ENCODE measurements around the gene ACTG1.

ACTG1 gene

GRCh38 chr17:81492202-81492601 lies 20.4 kb downstream of the ACTG1 start:
- no peak for DNase-seq

- no peak for DNase-seq
Measured at GRCh38 chr17:81491761-81492160, 20.8 kb downstream of the ACTG1 start.

- peak; percentile 17 for DNase-seq
Measured at GRCh38 chr17:81491181-81491581, 21.4 kb downstream of the ACTG1 start.

GRCh38 chr17:81489998-81490992 lies 22.3 kb downstream of the ACTG1 start:
- no peak for DNase-seq

GRCh38 chr17:81489012-81489997 lies 23.3 kb downstream of the ACTG1 start:
- DNase-seq: no peak

GRCh38 chr17:81488276-81488860 lies 24.2 kb downstream of the ACTG1 start:
- no peak for DNase-seq

GRCh38 chr17:81487487-81488275 lies 24.9 kb downstream of the ACTG1 start:
- peak; percentile 70 for DNase-seq

- DNase-seq: no peak
Measured at GRCh38 chr17:81487089-81487486, 25.5 kb downstream of the ACTG1 start.

GRCh38 chr17:81486199-81486810 lies 26.3 kb downstream of the ACTG1 start:
- no peak for DNase-seq

- DNase-seq: peak; percentile 76
Measured at GRCh38 chr17:81484195-81484979, 28.2 kb downstream of the ACTG1 start.

GRCh38 chr17:81483862-81484194 lies 28.8 kb downstream of the ACTG1 start:
- DNase-seq: no peak

GRCh38 chr17:81483085-81483861 lies 29.3 kb downstream of the ACTG1 start:
- no peak for DNase-seq

- DNase-seq: no peak
Measured at GRCh38 chr17:81482673-81483072, 29.9 kb downstream of the ACTG1 start.

- no peak for DNase-seq
Measured at GRCh38 chr17:81481815-81482505, 30.6 kb downstream of the ACTG1 start.

GRCh38 chr17:81481073-81481799 lies 31.4 kb downstream of the ACTG1 start:
- DNase-seq: peak; percentile 31

GRCh38 chr17:81480140-81481072 lies 32.2 kb downstream of the ACTG1 start:
- no peak for DNase-seq

Measured in hematopoietic multipotent progenitor cell treated with erythropoietin and hydrocortisone succinate and interleukin-3 and kit ligand, for 8 days (in vitro differentiated cells).